PFSK-1 (cell line): ENCODE data around the gene OPCML.

ENCODE experiments used
- FOXP2 ChIP-seq: optimal IDR thresholded peaks from 2 replicates; pipeline ENCODE3; 2011; ENCODE audit warnings: borderline replicate concordance, control low read depth, inconsistent platforms; ENCODE audit not compliant: insufficient read depth; ENCODE audit errors: extremely low read length, extremely low read depth
- POLR2AphosphoS5 ChIP-seq: IDR thresholded peaks from 2 replicates; pipeline ENCODE4 v1.6.1; 2012; ENCODE audit warnings: low read depth, mild to moderate bottlenecking, control low read depth, low read length, moderate library complexity
- REST ChIP-seq, 2 experiments: IDR thresholded peaks; 2 replicates each; pipeline versions ENCODE4 v1.6.1 to v1.8.0; 2011 to 2012; ENCODE audit warnings: low read depth in 2 of 2, low read length in 2 of 2, control low read depth in 1 of 2, inconsistent platforms in 1 of 2, mild to moderate bottlenecking in 1 of 2, moderate library complexity in 1 of 2; ENCODE audit not compliant: insufficient read depth in 1 of 2
- SIN3A ChIP-seq: IDR thresholded peaks from 2 replicates; pipeline ENCODE4 v1.6.1; 2012; ENCODE audit warnings: mild to moderate bottlenecking, low read length, moderate library complexity, borderline replicate concordance; ENCODE audit not compliant: insufficient read depth
- TAF1 ChIP-seq: IDR thresholded peaks from 2 replicates; pipeline ENCODE4 v1.6.1; 2012; ENCODE audit warnings: low read length, control low read depth, borderline replicate concordance; ENCODE audit not compliant: insufficient read depth

OPCML gene

GRCh38 chr11:132595246-132595645, 937.1 kb downstream of the OPCML start:
- TF ChIP-seq REST (IDR thresholded peaks at IDR 0.05; ENCODE audit: insufficient read depth in 1 of 2, low read depth in 2 of 2, low read length in 2 of 2) (no peak), SIN3A (no peak), FOXP2 (no peak), POLR2AphosphoS5 (no peak), TAF1 (no peak)

- TF ChIP-seq REST (IDR thresholded peaks at IDR 0.05; ENCODE audit: insufficient read depth in 1 of 2, low read depth in 2 of 2, low read length in 2 of 2) (no peak), POLR2AphosphoS5 (no peak), TAF1 (no peak), SIN3A (no peak), FOXP2 (no peak)
Measured at GRCh38 chr11:132590986-132591385, 941.3 kb downstream of the OPCML start.

- TF ChIP-seq REST (IDR thresholded peaks at IDR 0.05; ENCODE audit: insufficient read depth in 1 of 2, low read depth in 2 of 2, low read length in 2 of 2) (no peak), SIN3A (no peak), TAF1 (no peak), FOXP2 (no peak), POLR2AphosphoS5 (no peak)
Measured at GRCh38 chr11:132590554-132590953, 941.7 kb downstream of the OPCML start.

- TF ChIP-seq SIN3A (no peak), REST (IDR thresholded peaks at IDR 0.05; ENCODE audit: insufficient read depth in 1 of 2, low read depth in 2 of 2, low read length in 2 of 2) (no peak)
Measured at GRCh38 chr11:132589791-132590190, 942.5 kb downstream of the OPCML start.

- no peak for TF ChIP-seq TAF1
- TF ChIP-seq FOXP2 = no peak
- no peak for TF ChIP-seq SIN3A
- TF ChIP-seq POLR2AphosphoS5 = no peak
- no peak for TF ChIP-seq REST (IDR thresholded peaks at IDR 0.05; ENCODE audit: insufficient read depth in 1 of 2, low read depth in 2 of 2, low read length in 2 of 2)
Measured at GRCh38 chr11:132588366-132588765, 943.9 kb downstream of the OPCML start.
